Parietal lobe (tissue), 1 donor: Measurements from ENCODE around the gene RBMY1B. TPM values are rescaled to one million over a fixed set of nuclear protein-coding genes. Genes with fewer than 3 reads are reported as not detected.

Source experiments
- total RNA-seq: library from RNA; depleted of rRNA; stranded (reverse); fragments of >200 nt; gene quantifications from one replicate; pipeline ENCODE4 v1.2.3, GENCODE V29; 2014

The RBMY1B gene
- not detected for total RNA-seq

GRCh38 chrY:21511038-21511437, at the start of gene RBMY1B:
TSS of gene RBMY1B (plus strand) at chrY:21511338. CDS start at chrY:21513351, 2,013 bp downstream.

GRCh38 chrY:21534579-21534978, 23.4 kb downstream of the RBMY1B start, which contains the start of gene RBMY1A1:
TSS of gene RBMY1A1 (plus strand) at chrY:21534879. CDS start at chrY:21536892, 2,013 bp downstream.

Other genes starting within 250 kb of the RBMY1B start
- gene RBMY1A1, start 23.5 kb downstream of the RBMY1B start, total RNA-seq = not detected